SK-N-SH (cell line): Measurements from ENCODE around the gene ABCC4.

Source experiments
- CHD2 ChIP-seq: fragments of 150-350 bp; IDR thresholded peaks from 2 replicates; pipeline ENCODE4 v1.6.1; 2018; ENCODE audit warnings: low read length; ENCODE audit not compliant: partially characterized antibody
- CTCF ChIP-seq: fragments of 200-600 bp; sonication (generic); IDR thresholded peaks from 2 replicates; pipeline ENCODE4 v1.6.1; 2017; ENCODE audit warnings: antibody characterized with exemption, mild to moderate bottlenecking, moderate library complexity
- EP300 ChIP-seq, 2 experiments: IDR thresholded peaks; 2 replicates each; pipeline versions ENCODE4 v1.4.0 to v1.6.1; 2012; ENCODE audit warnings: borderline replicate concordance in 1 of 2, low read depth in 1 of 2, low read length in 1 of 2
- EZH2phosphoT487 ChIP-seq: fragments of 200-600 bp; sonication (generic); IDR thresholded peaks from 2 replicates; pipeline ENCODE4 v1.6.1; 2017; ENCODE audit warnings: low read depth, mixed run types, mild to moderate bottlenecking, antibody characterized with exemption, moderate library complexity, borderline replicate concordance
- GATA2 ChIP-seq: sonication (generic); formaldehyde crosslinking; IDR thresholded peaks from 2 replicates; pipeline ENCODE4 v1.5.0; 2020; ENCODE audit warnings: mild to moderate bottlenecking, missing genetic modification reagents
- JUND ChIP-seq: IDR thresholded peaks from 2 replicates; pipeline ENCODE4 v1.4.0; 2012
- MAX ChIP-seq: IDR thresholded peaks from 2 replicates; pipeline ENCODE4 v1.4.0; 2012; ENCODE audit warnings: low read depth
- NRF1 ChIP-seq: IDR thresholded peaks from 2 replicates; pipeline ENCODE4 v1.6.1; 2012; ENCODE audit warnings: low read depth, mild to moderate bottlenecking, low read length
- POLR2AphosphoS5 ChIP-seq: IDR thresholded peaks from 2 replicates; pipeline ENCODE4 v1.6.1; 2012; ENCODE audit warnings: low read depth, low read length
- SIN3A ChIP-seq: IDR thresholded peaks from 2 replicates; pipeline ENCODE4 v1.6.1; 2012; ENCODE audit warnings: low read depth, mild to moderate bottlenecking, low read length, moderate library complexity, borderline replicate concordance
- YY1 ChIP-seq: IDR thresholded peaks from 2 replicates; pipeline ENCODE4 v1.4.0; 2012; ENCODE audit warnings: low read depth, mild to moderate bottlenecking
- ZBTB33 ChIP-seq: IDR thresholded peaks from 2 replicates; pipeline ENCODE4 v1.4.0; 2012; ENCODE audit warnings: low read depth, borderline replicate concordance

- TF ChIP-seq POLR2AphosphoS5 (no peak), CTCF (no peak), EP300 (IDR thresholded peaks at IDR 0.05; ENCODE audit: borderline replicate concordance in 1 of 2, low read depth in 1 of 2, low read length in 1 of 2) (no peak), MAX (no peak), CHD2 (no peak), EZH2phosphoT487 (no peak), YY1 (no peak), SIN3A (no peak), GATA2 (CRISPR knock-in tag) (no peak), NRF1 (no peak), ZBTB33 (no peak), JUND (no peak)
These were observed 304.1 kb downstream of the ABCC4 start for GRCh38 chr13:94997126-94997525.
